ENCODE measurements around the gene STPG2. TPM values are rescaled to one million over a fixed set of nuclear protein-coding genes. Genes with fewer than 3 reads are reported as not detected.
"Not testable (repeated sequence)": the region's sequence is repeated elsewhere in the genome, so short reads cannot be mapped to it uniquely, and the experiment has no call there.

The STPG2 gene
- total and polyA plus RNA-seq, 3 experiments from 2014 or later: not detected

DNA sequence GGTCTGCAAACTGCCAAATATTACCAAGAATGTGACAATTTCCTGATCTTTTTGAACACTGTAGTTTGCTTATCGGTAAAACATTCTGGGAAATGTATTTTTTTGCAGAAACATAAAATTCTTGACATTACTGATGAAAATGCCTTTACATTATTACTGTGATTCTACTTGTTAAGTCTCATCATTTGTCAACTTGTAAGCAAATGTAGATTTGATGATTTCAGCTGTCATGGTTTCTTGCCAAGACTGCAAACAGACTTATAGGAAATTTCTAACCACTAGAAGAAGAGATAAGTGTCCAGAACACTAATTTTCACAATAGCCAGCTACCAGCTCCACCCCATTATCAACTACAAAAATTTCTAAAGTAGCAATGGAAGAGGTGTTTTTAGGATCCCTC lies 560.4 kb downstream of the STPG2 start:
- Histone ChIP-seq H3K27me3 (ENCODE audit: insufficient read depth, low read length, poor library complexity, severe bottlenecking) (no peaks in the 10 kb centered on the region), H3K4me3 (ENCODE audit: low read length) (no peak overlapping the region), H3K9me3 (ENCODE audit: low read length) (no peaks in the 10 kb centered on the region), H3K4me1 (ENCODE audit: insufficient read depth, low read length) (no peaks in the 10 kb centered on the region), H3K36me3 (ENCODE audit: insufficient read depth, low read length) (no peaks in the 10 kb centered on the region), H3K27ac (ENCODE audit: low read depth, low read length) (no peak overlapping the region)
- Mint-ChIP-seq H3K4me1 (no peaks in the 10 kb centered on the region), H3K4me3 (no peak overlapping the region), H3K36me3 (no peaks in the 10 kb centered on the region), H3K27ac (no peak overlapping the region), H3K27me3 (no peaks in the 10 kb centered on the region), H3K9me3 (peaks cover 0 to 16% (median 3%) of the 10 kb centered on the region in 5 donors)
- no peak for DNase-seq
- ChIA-PET CTCF (no interaction called here), POLR2A (no interaction called here)

DNA sequence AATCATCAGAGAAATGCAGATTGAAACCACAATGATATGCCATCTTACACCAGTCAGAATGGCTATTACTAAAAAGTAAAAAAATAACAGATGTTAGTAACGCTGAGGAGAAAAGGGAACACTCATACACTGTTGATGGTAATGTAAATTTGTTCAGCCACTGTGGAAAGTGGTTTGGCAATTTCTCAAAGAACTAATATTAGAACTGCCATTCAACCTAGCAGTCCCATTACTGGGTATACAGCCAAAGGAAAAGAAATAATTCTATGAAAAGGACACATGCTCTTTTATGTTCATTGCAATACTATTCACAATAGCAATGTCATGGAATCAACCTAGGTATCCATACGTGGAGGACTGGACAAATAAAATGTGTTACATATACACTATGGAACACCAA lies 566.3 kb downstream of the STPG2 start:
- ChIA-PET POLR2A (no interaction called here), CTCF (no interaction called here)
- no peak for DNase-seq
- Mint-ChIP-seq H3K27me3 (no peaks in the 10 kb centered on the region), H3K27ac (no peak overlapping the region), H3K4me3 (no peak overlapping the region), H3K4me1 (no peaks in the 10 kb centered on the region), H3K9me3 (peaks cover 0 to 13% (median 8%) of the 10 kb centered on the region in 5 donors), H3K36me3 (no peaks in the 10 kb centered on the region)
- no peak overlapping the region for H3K4me3 ChIP-seq (ENCODE audit: low read length)
- no peaks in the 10 kb centered on the region for H3K36me3 ChIP-seq (ENCODE audit: insufficient read depth, low read length)
- no peak overlapping the region for H3K27ac ChIP-seq (ENCODE audit: low read depth, low read length)
- H3K9me3 ChIP-seq (ENCODE audit: low read length): no peaks in the 10 kb centered on the region
- no peaks in the 10 kb centered on the region for H3K4me1 ChIP-seq (ENCODE audit: insufficient read depth, low read length)
- no peaks in the 10 kb centered on the region for H3K27me3 ChIP-seq (ENCODE audit: insufficient read depth, low read length, poor library complexity, severe bottlenecking)

- Histone ChIP-seq H3K4me1 (ENCODE audit: insufficient read depth, low read length) (no peaks in the 10 kb centered on the region), H3K27me3 (ENCODE audit: insufficient read depth, low read length, poor library complexity, severe bottlenecking) (no peaks in the 10 kb centered on the region), H3K27ac (ENCODE audit: low read depth, low read length) (no peak overlapping the region), H3K9me3 (ENCODE audit: low read length) (no peaks in the 10 kb centered on the region), H3K4me3 (ENCODE audit: low read length) (no peak overlapping the region), H3K36me3 (ENCODE audit: insufficient read depth, low read length) (no peaks in the 10 kb centered on the region)
- H3K9me3 Mint-ChIP-seq: peaks cover 2 to 15% (median 9%) of the 10 kb centered on the region in 5 donors
- H3K27ac Mint-ChIP-seq: no peak overlapping the region
- CTCF ChIA-PET: no interaction called here
- no peaks in the 10 kb centered on the region for H3K4me1 Mint-ChIP-seq
- no peak overlapping the region for H3K4me3 Mint-ChIP-seq
- H3K36me3 Mint-ChIP-seq: no peaks in the 10 kb centered on the region
- POLR2A ChIA-PET: no interaction called here
- DNase-seq: no peak
- H3K27me3 Mint-ChIP-seq: no peaks in the 10 kb centered on the region
These were observed 583.3 kb downstream of the STPG2 start for GRCh38 chr4:97560009-97560408.

DNA sequence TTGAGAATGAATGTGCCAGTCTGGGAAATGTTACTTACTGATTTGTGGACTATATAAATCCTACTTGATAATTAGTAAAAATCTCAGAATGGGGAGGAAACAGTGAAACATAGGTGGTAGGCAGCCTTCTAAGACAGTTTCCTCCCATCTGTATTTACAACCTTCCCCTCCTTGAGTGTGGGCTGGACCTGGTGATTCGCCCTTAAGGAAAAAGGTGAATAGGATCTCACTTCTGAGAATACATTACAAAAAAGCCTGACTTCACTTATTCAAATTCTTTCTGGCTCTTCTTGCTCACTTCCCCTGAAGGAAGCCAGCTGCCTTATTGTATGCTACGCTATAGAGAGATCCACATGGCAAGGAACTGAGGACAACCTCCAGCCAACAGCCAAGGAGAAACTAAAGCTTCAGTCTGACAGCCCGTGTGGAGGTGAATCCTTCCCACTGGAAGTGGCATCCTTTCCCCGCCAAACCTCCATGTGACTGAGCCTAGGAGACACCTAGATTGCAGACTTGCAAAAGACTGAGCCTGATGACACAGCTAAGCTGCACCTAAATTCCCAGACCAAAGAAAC lies 585.0 kb downstream of the STPG2 start:
- no peaks in the 10 kb centered on the region for H3K27me3 ChIP-seq (ENCODE audit: insufficient read depth, low read length, poor library complexity, severe bottlenecking)
- H3K4me1 ChIP-seq (ENCODE audit: insufficient read depth, low read length): no peaks in the 10 kb centered on the region
- Mint-ChIP-seq H3K4me3 (no peak overlapping the region), H3K27me3 (no peaks in the 10 kb centered on the region), H3K4me1 (no peaks in the 10 kb centered on the region), H3K36me3 (no peaks in the 10 kb centered on the region), H3K9me3 (peaks cover 2 to 15% (median 3%) of the 10 kb centered on the region in 5 donors), H3K27ac (no peak overlapping the region)
- no peak overlapping the region for H3K27ac ChIP-seq (ENCODE audit: low read depth, low read length)
- H3K36me3 ChIP-seq (ENCODE audit: insufficient read depth, low read length): no peaks in the 10 kb centered on the region
- no peak overlapping the region for H3K4me3 ChIP-seq (ENCODE audit: low read length)
- H3K9me3 ChIP-seq (ENCODE audit: low read length): no peaks in the 10 kb centered on the region
- CTCF ChIA-PET: no interaction called here
- POLR2A ChIA-PET: no interaction called here
- no peak for DNase-seq

DNA sequence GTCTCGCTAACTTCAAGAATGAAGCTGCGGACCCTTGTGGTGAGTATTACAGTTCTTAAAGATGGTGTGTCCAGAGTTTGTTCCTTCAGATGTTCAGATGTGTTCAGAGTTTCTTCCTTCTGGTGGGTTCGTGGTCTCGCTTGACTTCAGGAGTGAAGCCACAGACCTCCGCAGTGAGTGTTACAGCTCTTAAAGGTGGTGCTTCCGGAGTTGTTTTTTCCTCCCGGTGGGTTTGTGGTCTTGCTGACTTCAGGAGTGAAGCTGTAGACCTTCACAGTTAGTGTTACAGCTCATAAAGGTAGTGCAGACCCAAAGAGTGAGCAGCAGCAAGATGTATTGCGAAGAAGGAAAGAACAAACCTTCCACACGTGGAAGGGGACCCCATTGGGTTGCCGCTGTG lies 592.6 kb downstream of the STPG2 start:
- H3K9me3 ChIP-seq (ENCODE audit: low read length); CTCF ChIA-PET; H3K4me1 Mint-ChIP-seq; H3K27ac Mint-ChIP-seq; H3K4me1 ChIP-seq (ENCODE audit: insufficient read depth, low read length); H3K4me3 ChIP-seq (ENCODE audit: low read length); H3K36me3 Mint-ChIP-seq; DNase-seq; H3K27ac ChIP-seq (ENCODE audit: low read depth, low read length); H3K36me3 ChIP-seq (ENCODE audit: insufficient read depth, low read length); H3K27me3 ChIP-seq (ENCODE audit: insufficient read depth, low read length, poor library complexity, severe bottlenecking); H3K27me3 Mint-ChIP-seq; H3K4me3 Mint-ChIP-seq; POLR2A ChIA-PET: not testable (repeated sequence)
- H3K9me3 Mint-ChIP-seq: peaks cover 2 to 20% (median 8%) of the 10 kb centered on the region in 5 donors

DNA sequence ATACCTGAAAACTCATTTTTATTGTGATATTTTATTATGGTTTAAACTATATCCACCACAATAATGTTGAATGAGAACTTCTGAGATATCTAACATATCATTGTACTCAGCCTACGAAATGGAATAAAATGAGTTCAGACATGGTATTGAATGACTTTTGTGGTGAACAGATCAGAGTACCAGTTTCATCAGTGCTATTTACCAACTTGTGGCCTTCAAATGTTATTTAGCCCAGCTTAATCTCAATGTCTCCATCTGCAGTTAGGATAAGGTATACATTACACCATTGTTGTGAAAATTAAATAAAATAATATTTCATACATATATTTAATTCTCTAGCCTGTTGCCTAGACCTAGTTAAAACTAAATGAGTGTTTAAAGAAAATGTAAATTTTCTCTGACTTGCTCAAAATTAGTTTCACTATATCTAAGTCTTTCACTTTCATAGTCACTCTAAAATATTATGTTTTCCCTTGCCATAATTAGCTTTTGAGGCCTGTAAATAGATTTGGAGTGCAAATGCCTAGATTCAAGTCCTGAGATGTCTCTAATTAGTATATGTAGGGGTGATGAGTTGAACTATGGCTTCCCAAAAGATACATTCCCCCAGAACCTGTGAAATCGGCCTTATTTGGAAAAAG lies 594.2 kb downstream of the STPG2 start:
- Histone ChIP-seq H3K4me3 (ENCODE audit: low read length) (no peak overlapping the region), H3K36me3 (ENCODE audit: insufficient read depth, low read length) (no peaks in the 10 kb centered on the region), H3K9me3 (ENCODE audit: low read length) (no peaks in the 10 kb centered on the region), H3K27me3 (ENCODE audit: insufficient read depth, low read length, poor library complexity, severe bottlenecking) (no peaks in the 10 kb centered on the region), H3K4me1 (ENCODE audit: insufficient read depth, low read length) (no peaks in the 10 kb centered on the region), H3K27ac (ENCODE audit: low read depth, low read length) (no peak overlapping the region)
- H3K27me3 Mint-ChIP-seq: no peaks in the 10 kb centered on the region
- H3K27ac Mint-ChIP-seq: no peak overlapping the region
- no peaks in the 10 kb centered on the region for H3K36me3 Mint-ChIP-seq
- DNase-seq: no peak
- H3K4me3 Mint-ChIP-seq: no peak overlapping the region
- POLR2A ChIA-PET: no interaction called here
- H3K9me3 Mint-ChIP-seq: peaks cover 2 to 22% (median 8%) of the 10 kb centered on the region in 5 donors
- H3K4me1 Mint-ChIP-seq: no peaks in the 10 kb centered on the region
- CTCF ChIA-PET: no interaction called here

DNA sequence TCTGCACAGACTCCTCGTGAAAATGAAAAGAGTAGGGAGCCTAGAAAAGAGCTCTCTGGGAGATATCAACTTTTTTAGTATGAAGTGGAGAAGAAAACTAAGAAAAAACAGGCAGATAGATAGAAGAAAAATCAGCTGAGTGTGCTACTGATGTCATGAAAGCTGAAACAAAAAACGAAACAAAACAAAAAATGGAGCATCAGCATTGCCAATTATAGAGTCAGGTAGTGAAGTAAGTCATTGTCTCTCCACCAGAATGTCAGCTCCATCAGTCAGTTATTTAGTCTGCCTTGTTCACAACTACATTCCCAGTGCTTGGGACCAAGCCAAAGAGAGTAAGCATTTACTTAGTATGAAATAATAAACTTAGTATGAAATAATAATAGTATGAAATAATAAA lies 595.1 kb downstream of the STPG2 start:
- H3K4me1 Mint-ChIP-seq: no peaks in the 10 kb centered on the region
- ChIA-PET POLR2A (no interaction called here), CTCF (no interaction called here)
- Histone ChIP-seq H3K36me3 (ENCODE audit: insufficient read depth, low read length) (no peaks in the 10 kb centered on the region), H3K9me3 (ENCODE audit: low read length) (no peaks in the 10 kb centered on the region), H3K4me3 (ENCODE audit: low read length) (no peak overlapping the region), H3K4me1 (ENCODE audit: insufficient read depth, low read length) (no peaks in the 10 kb centered on the region), H3K27me3 (ENCODE audit: insufficient read depth, low read length, poor library complexity, severe bottlenecking) (no peaks in the 10 kb centered on the region), H3K27ac (ENCODE audit: low read depth, low read length) (no peak overlapping the region)
- no peak for DNase-seq
- no peak overlapping the region for H3K4me3 Mint-ChIP-seq
- no peaks in the 10 kb centered on the region for H3K36me3 Mint-ChIP-seq
- H3K27me3 Mint-ChIP-seq: no peaks in the 10 kb centered on the region
- H3K27ac Mint-ChIP-seq: no peak overlapping the region
- H3K9me3 Mint-ChIP-seq: peaks cover 2 to 28% (median 8%) of the 10 kb centered on the region in 5 donors

DNA sequence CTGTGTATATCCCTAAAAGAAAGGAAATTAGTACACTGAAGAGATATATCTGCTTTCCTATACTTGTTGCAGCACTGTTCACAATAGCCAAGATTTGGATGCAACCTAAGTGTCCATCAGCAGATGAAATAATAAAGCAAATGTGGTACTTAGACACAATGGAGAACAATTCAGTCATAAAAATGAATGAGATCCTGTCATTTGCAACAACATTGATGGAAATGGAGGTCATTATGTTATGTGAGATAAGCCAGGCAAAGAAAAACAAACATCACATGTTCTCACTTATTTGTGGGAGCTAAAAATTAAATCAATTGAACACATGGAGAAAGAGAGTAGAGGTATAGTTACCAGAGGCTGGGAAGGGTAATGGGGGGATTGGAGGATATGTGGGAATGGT lies 611.9 kb downstream of the STPG2 start:
- Mint-ChIP-seq H3K9me3 (peaks cover 0 to 7% (median 3%) of the 10 kb centered on the region in 5 donors), H3K36me3 (no peaks in the 10 kb centered on the region), H3K4me1 (no peaks in the 10 kb centered on the region), H3K27ac (no peak overlapping the region), H3K4me3 (no peak overlapping the region), H3K27me3 (no peaks in the 10 kb centered on the region)
- no peaks in the 10 kb centered on the region for H3K36me3 ChIP-seq (ENCODE audit: insufficient read depth, low read length)
- no peak for DNase-seq
- no peaks in the 10 kb centered on the region for H3K27me3 ChIP-seq (ENCODE audit: insufficient read depth, low read length, poor library complexity, severe bottlenecking)
- no peak overlapping the region for H3K4me3 ChIP-seq (ENCODE audit: low read length)
- H3K9me3 ChIP-seq (ENCODE audit: low read length): no peaks in the 10 kb centered on the region
- ChIA-PET CTCF (no interaction called here), POLR2A (no interaction called here)
- no peaks in the 10 kb centered on the region for H3K4me1 ChIP-seq (ENCODE audit: insufficient read depth, low read length)
- no peak overlapping the region for H3K27ac ChIP-seq (ENCODE audit: low read depth, low read length)

Measured in CD8-positive, alpha-beta memory T cell (primary cell).